Measurements from ENCODE around the gene HOXA1.

The HOXA1 gene

DNA sequence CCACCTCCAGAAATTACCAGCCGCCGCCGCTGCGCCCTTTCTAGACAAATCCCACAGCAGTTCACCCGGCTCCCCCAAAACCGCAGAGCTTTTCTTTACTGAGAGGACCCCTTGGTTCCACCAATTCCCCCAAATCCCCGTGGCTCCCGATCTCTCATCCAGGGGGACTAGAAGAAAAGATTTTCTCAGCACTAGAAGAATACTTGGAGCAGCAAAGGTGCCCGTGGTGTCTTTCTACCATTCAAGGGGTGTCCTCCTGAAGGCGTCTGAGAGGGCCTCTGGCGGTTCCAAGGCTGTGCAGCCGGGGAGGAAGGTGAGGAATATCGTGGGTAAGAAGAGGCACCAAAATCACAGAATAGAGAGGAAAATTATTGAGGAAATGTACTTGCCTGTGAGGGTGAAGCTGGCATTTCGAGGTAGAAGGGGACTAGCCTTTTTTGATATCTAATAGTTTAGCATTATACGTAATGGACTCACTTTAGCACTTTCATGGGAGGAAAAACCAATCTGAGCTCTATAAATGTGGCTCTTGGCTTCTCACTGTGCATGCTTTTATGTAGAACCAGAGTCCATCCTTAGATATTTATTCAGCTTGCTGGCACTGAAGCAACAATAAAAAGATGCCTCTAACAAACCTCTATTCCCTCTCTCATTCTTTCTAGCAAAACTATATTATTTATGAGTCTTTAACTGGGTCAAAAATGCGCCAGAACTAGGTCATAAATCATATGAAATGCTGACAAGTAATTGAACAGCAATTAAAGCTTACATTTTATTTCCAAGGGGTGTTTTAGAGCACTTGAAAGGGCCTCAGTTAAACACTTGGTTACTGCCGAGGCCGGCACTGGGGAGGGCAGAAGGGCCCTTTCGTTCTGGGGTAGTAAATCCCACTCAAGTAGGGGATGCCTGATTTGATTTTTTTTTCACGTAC is 20.5 kb upstream of the HOXA1 start:
- peak; percentile 54 for DNase-seq

DNA sequence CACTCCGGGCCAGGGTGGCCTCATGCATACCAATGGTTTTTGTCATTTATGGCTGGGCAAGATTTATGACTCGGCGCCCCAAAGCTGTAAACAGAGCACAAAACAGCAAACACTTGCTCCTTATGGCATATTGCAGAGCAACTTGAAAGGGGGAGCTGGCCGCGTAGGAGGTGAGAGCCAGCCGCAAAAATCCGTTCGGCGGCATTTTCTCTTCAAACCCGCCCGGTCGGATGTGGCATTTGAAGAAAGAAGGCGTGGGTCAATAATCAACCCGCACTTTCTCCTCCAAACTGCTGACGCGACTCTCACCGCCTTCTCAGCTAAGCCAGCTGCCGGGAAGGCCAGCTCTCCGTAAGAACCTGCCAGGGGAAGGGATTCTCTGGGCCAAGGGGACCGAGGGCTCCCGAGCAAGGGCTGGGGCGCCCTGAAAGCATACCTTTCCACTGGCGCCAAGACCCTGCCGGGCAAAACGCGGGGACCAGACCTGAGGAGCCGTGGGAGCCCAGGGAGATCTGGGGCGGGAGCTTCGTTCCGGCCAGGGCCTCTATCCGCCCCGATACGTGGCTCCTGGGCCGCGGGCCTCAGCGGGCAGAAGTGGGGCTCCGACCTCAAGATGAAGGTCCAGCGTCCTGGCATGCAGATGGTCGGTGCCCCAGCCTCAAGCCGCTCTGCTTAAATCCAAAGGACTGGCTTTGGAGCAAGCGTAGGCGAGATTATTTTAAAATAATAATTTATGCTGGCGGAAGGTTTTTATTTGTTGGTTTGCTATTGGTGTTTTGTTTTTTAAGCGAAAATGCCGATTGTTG is 19.6 kb upstream of the HOXA1 start:
- no peak for DNase-seq

DNA sequence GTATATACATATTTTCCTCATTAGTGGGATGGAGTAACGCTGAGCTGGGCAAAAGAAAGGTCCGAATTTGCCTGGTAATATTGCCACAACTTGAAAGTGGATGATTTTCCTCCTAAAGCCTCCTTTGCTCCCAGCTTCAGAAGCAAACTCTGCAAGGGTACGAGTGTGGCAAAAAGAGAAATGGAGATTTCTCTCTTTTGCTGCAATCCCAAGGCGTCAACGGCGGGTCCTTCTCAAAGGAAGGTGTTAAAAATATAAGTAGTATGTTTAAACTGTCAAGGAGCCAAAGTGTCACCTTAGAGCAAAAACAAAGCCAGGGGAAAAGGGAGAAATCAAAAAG is 19.1 kb upstream of the HOXA1 start:
- DNase-seq: no peak

DNA sequence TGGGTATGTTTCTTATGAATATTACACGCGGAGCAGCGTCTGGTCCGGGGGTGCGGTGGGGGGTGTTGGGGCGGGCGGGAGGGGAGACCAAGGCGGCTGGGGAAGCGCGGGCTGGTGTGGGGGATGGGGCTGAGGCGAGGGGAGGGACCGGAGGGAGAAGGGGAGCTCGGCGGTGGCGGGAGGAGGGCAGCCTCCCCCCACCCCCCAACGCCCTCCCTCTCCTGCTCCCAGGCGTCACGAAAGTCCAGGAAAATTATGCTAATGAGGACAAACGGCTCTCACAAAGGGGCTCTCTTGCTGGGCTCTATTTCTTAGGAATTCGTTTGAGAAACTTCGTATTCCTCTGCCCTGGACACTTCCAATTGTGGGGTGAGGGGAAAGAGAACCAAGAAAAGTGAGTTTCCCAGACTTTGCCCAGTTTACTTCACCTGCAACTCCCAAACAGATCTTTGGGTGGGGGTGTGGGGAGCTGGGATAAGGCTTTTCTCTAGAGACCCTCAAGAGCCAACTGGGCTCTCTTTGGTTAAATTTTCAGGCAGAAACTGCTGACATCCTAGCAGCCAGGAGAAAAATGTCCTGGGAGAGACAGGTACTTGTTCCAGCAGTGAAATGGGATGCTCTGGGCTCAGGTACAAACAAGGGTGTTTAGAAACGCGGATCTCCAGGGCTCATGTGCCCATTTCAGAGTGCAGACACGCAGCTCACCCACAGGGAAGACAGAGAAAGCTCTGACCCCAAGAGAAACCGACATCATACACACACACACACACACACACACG is 18.4 kb upstream of the HOXA1 start:
- peak; percentile 20 for DNase-seq

DNA sequence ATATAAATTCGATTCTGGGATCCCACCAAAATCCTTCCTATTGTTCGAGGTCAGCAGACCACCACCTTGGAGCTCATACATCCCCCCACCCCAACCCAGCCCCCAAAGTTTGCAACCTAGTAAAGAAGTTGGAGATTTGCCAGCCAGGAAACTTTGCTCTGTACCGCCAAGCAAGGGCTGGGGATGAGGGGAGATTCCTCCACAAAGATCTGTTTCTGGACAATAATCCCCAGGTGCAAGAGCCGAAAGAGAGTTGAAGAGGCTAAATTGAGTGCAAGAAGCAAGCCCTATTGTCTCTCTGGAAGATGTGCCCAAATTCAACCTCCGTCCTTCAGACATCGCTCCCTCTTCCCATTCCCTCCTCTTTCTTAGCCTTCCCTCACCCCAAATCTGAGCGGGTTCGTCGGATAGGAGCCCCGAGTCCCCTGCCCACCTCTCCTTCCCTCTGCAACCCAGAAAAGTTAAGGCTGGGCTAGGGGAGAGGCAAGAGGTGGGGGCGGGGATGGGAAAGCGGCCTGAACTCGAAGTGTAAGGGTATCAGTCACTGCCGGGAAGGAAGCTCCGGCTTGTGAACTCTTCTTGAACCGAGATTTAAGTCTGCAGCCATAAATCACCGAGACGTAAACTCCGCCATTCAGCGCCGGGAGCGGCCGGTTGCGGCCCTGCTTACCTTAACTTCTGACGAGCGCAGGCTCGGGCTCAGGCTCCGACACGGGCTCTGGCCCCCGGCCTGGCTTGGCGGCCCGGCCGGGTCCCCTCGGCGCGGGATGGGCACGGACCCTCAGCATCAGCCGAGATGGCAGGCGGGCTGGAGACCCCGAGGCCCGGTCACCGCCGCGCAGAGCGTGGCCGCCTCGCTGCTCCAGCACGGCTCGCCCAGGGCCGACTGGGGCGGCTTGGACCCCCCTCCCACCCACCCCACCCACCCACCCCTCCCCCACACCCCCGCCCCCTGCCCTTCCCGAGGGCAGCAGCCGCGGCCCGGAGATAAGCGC is 17.5 kb upstream of the HOXA1 start:
- peak; percentile 5 for DNase-seq

DNA sequence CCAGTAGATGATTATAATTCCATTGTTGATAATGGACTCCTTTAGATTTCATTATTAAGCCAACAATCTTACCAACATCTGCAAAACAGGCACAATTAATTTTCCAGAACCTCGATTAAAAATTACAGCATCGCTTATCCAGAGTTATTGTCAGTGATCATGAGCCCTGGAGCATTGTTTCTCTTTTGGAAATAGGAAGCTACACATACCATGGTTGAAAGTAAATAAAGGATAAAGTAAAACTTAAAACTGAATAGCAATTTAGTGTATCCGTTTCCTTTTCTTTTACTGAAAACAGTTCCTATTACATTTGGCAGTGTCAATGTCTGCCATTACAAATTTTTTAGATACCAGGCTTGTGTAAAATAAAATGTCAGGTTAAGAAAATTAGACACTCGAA is 16.6 kb upstream of the HOXA1 start:
- no peak for DNase-seq

DNA sequence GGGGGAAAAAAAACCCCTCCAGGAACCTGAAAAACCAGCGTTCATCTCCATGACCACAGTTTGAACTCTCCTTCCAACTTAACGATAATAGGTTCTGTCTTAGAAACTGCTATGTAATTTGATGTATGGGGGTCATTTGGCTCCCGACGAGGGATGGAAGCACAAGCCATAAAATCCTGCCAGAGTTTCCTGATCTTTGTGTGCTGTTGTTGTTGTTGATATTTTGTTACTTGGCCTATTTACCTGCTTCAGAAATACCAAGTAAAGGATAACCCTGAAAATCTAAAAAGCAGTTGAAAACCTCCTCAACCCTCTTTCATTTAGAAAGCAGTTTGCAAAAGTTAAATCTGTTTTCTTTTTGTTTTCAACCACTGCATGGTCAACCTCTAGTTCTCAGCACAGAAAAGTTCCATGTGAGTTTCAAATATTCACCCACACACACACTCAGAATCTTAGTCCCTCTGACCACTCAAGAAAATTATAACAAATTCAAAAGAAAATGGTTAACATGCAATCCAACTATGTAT is 16.0 kb upstream of the HOXA1 start:
- no peak for DNase-seq

DNA sequence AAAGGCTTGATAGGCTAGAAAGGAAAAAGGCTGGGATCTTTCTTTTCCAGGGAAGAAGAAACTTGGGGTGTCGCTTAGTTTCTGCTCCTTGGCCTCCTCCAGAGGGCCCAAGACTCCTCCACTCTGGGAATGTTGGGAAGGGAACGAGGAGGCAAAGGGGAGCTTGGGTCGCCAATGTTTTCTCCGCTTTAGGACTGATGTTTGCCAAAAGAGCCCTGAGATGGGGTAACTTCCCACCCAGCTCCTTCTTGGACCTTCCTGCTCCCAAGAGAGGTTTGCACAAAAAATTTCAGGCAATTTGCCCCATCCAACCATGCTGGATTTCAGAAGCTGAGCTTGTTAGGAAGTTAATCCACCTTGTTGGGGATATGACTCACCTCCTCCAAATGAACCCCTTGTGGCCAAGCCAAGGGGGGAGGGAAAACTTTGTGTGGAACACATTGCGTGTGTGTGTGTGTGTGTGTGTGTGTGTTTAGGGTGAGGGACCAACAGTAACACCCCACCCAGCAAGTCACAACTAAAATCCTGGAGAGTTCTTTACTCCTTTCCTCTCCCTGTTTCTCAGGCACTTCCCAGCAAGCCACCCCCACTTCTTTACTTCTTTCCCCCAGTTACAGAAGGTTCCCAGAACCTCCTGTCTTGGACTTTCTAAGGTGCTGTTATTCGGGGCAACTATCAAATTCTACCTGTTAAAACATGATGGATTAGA is 15.4 kb upstream of the HOXA1 start:
- DNase-seq: no peak

DNA sequence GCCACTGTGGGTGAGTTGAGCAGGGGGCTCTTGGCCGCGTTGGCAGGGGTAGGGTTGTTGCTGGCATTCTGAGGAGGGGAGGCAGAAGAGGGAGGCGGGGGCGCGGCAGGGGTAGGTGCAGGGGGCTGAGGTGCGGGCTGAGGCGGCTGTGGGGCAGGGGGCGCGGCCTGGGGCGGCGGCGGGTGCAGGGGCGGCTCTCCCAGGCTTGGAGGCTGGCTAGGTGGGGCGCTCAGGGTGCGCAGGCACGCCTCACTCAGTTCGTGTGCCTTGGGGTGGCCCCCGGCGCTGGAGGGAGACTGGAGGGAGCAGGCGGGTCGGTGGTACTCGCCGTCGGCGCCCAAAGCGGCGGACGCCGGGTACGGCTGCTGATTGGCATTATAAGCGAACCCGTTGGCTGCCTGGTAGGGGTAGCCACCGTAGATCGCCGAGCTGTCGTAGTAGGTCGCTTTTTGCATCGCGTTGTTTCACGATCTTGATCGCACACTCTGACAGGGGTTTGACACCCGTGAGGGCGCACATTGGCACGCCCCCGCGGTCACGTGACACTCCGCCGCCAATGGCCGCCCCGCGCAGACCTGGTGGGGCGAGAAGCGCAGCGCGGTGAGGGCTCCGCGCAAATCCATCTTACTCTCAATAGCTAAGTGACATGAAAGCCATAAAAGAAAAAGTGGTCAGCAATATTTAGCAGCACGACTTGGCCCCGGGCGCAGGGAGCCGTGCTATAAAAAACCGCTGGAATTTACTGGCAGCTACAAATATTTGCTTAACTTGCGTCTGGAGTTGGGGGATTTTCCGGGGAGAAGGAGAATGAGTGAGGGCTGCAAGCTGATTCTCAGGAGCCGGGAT is 14.6 kb upstream of the HOXA1 start:
- no peak for DNase-seq

DNA sequence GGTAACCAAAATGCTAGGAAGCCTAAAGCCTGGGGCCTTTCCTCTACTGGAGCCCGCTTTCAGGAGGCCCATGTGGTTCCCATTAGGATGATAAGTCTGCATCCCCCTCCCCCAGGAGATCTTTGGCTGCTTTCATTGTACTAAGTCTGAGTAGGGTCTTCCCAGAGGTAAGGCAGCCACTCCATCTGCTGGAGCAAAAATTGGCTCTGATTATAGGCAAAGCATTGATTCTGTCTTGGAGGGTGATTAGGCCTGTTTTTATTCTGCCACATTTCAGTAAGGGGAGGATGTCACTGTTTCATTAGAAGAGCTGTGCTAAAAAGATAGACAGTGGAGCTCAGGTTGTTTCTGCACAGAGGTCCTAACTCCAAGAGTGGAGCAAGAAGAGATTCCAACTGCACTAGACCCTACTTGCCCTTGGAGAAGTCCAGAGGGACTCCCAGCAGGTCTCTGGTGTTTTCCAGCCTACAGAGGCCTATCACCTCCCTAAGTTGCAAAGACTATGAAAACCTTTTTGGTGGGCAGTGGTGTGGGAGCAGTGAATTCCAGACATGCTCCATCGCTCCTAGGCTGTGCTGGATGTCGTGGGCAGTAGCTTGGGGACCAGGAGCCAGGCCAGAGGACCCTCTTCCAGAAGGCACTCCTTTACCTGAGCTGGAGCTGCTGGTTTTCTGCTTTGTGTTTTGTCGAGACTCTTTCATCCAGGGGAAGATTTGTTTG is 13.8 kb upstream of the HOXA1 start:
- no peak for DNase-seq

DNA sequence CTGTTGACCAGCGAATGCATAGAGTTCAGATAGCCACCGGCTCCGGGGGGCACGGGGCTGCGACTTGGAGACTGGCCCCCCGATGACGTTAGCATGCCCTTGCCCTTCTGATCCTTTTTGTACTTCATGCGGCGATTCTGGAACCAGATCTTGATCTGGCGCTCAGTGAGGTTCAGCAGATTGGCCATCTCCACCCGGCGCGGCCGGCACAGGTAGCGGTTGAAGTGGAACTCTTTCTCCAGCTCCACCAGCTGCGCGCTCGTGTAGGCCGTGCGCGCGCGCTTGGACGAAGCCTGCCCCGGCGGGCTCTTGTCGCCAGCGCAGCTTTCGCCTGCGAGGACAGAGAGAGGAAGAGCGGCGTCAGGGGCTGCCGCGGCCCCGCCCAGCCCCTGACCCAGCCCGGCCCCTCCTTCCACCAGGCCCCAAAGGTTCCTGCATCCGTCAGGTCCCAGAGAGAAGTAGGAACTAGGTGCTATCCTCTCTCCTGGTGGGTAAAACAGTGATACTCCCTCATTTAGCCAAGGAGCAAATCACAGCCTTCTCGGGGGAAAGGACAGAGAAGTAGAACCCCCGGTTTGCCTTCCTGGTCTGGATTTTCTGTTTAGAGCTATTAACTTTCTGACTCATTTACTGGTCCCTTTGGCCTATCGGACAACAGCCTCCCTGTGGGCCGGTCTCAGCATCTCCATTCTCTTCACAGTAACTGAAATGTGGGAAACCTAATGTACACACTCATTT is 12.8 kb upstream of the HOXA1 start:
- no peak for DNase-seq

DNA sequence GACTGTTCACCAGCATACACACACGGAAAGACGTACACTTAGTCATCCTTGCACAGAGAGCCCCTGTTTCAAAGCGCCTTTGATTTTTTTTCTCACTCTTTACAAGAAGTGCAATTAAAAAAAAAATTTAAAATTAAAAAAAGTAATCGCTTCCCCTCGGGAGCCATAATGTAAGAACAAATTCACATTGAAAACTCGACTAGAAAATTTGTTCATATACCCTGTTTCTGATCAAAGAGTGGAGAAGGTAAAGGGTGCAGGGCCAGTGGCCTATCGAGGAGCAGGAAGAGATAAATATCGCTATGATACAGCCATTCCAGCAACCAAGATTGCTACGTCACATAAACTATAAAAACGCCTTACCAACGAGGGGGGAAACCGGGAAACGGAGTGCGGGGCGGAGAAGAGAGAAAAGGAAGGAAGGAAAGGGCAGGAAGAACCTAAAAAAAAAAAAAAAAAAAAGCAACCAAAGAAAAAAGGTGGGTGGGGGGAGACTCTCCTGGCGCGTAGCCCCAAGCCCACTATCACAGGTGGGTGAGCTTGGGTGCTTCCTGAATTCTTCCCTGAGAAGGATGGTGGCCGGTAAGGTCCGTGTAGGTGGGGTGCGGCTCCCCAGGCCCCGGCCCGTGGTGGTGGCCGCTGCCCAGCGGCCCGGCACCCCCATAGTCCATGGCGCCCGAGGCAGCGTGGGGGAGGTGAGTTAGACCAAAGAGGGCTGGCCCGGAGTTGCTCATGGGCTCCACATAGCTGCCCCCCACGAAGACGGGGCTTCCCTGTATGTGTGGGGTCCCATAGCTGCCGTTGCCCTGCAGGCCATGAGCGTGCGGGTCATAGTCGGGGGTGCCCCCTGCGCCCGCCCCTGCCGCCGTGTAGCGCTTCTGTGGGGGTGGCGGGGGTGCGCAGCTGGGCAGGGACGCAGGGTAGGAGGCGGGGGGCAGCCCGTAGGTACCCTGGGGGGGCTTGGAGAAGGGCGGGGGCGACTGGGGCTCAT is 11.9 kb upstream of the HOXA1 start:
- no peak for DNase-seq

DNA sequence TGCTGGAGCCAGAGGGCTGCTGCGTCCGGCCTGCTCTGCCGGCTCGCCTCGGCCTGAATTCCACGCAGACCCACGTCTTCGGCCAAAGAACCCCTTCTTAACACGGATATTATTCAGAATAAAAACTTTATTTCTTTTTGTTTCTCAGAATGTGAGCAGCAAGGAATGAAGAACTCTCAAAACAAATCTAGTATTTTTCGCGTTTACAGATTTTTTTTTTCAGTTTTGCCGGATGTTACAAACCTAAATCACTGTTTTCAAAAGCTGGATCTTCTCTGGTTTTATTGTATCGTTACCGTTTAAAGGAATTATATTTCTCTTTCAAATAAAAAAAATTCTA is 11.1 kb upstream of the HOXA1 start:
- DNase-seq: no peak

DNA sequence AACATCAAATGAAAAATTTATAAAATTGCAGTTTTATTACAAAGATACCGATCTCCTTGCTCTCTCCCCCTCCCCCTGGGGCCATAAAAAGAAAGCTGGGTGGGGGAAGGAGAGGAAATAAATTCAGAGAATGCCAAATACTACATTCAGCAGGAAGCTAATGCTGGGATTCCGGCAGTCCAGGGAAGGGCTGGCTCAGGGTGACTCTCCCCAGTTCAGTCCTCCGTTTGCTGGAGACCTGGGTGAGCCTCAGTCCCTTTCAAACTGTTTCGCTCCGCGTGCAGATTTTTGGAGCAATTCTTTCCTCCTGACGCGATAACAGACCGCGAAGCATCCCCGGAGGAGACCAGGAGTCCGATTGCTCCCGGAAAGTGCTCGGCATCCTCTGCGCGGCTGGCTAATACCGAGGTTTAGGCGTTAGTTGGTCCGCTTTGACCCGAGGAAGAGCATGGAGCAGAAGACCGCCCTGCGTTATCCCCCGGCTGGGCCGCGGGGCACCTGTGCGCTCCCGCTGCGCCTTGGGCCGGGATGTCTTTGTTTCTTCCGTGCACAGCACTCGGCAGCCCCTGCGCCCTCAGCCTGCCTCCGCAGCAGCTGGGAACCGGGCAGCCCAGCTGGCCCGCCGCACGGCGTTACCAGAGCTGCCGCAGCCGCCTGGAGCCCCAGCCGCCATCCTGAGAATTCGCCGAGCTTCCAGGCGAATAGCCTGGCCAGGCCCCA is 10.5 kb upstream of the HOXA1 start:
- no peak for DNase-seq

DNA sequence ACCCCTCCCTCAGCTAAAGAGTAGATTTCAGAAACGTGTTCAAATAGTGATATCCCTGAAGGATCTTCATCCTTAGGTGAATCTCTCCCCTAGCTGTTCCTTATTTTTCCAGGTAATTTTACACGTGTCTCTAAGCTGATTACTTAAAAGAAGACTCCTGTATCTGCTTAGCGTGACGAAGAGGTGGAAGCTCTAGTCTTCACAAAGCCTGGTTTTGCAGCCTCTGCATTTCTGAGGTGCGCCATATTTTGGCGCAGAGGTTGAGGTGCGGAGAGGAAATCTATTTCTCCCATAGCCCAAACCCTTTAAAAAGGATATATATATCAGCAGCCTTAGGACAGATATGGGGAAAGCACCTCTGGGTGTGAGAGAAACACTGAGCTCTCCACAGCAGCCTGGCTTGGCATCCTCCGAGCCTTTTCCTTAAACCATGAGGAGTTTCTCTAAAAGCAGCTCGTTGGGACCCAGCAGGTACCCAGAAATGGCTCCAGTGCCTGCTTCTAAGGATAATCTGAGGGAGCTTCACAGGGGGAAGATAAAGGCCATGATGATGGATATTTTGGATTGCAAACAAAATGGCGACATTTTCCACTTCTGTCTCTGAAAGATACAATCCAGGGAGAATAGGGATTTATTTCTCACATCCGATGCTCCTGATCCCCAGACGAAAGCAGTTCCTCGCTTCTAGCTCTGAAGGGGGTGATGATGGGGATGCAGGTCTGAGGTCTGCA is 9.7 kb upstream of the HOXA1 start:
- no peak for DNase-seq
